Endothelial cell of umbilical vein (primary cell): Measurements from ENCODE around the gene MRPS18B. TPM values are rescaled to one million over a fixed set of nuclear protein-coding genes. Genes with fewer than 3 reads are reported as not detected.
"Not testable (repeated sequence)": the region's sequence is repeated elsewhere in the genome, so short reads cannot be mapped to it uniquely, and the experiment has no call there.

Experiments used
- BruUV-seq: library from RNA; stranded (reverse); fragments of 400-500 nt; replicated peaks from 2 replicates; lab custom pipeline; 2021; lab: Mats Ljungman, UMichigan
- CTCF ChIA-PET: fragments of 300-600, 350-600 bp; sonication (Branson Sonifier 250); formaldehyde crosslinking; loops from one replicate; lab custom pipeline; 2021; ENCODE audit warnings: antibody characterized with exemption, inconsistent platforms; lab: Charles Lee
- POLR2A ChIA-PET: fragments of 300-600, 350-600 bp; sonication (Branson Sonifier 250); formaldehyde crosslinking; loops from one replicate; lab custom pipeline; 2021; ENCODE audit warnings: antibody characterized with exemption, inconsistent platforms; lab: Charles Lee
- DNase-seq: peaks from one replicate; pipeline ENCODE4 v3.0.0-alpha.2; 2011; ENCODE audit warnings: low read depth, low spot score
- FAIRE-seq: peaks from 2 replicates; lab custom pipeline; 2011; peaks lifted over from hg19 to GRCh38; lab: Jason Lieb, UNC
- H2AFZ ChIP-seq: 2 replicates; pipeline ENCODE4 v1.6.0; 2012; ENCODE audit warnings: low read depth, low read length, control low read depth, inconsistent platforms
- H3K27ac ChIP-seq: 2 replicates; pipeline ENCODE4 v1.5.1; 2011; ENCODE audit warnings: low read depth, mild to moderate bottlenecking, control low read depth, low read length, moderate library complexity; ENCODE audit not compliant: insufficient read depth
- H3K27me3 ChIP-seq, 2 experiments: 2 replicates each; pipeline versions ENCODE4 v1.6.0 to v1.6.1; 2011; ENCODE audit warnings: low read length in 2 of 2, mixed read lengths in 1 of 2; ENCODE audit not compliant: control insufficient read depth in 2 of 2, insufficient read depth in 2 of 2
- H3K36me3 ChIP-seq, 2 experiments: 2 replicates in 1 of 2; 3 replicates in 1 of 2; pipeline ENCODE4 v1.5.1; 2011; ENCODE audit warnings: low read length in 2 of 2, mild to moderate bottlenecking in 1 of 2, moderate library complexity in 1 of 2; ENCODE audit not compliant: control insufficient read depth in 2 of 2, insufficient read depth in 2 of 2; ENCODE audit errors: extremely low read depth in 1 of 2
- H3K4me1 ChIP-seq: 3 replicates; pipeline ENCODE4 v1.5.1; 2011; ENCODE audit warnings: mild to moderate bottlenecking, low read length; ENCODE audit not compliant: control insufficient read depth, insufficient read depth; ENCODE audit errors: extremely low read depth
- H3K4me2 ChIP-seq: 2 replicates; pipeline ENCODE4 v1.6.1; 2011; ENCODE audit warnings: low read length, control low read depth, mixed read lengths; ENCODE audit not compliant: insufficient read depth
- H3K4me3 ChIP-seq, 3 experiments: fragments of 200-600 bp in 1 of 3; sonication (generic), shearing (Covaris generic) in 1 of 3; replicated peaks in 1 of 3; 2 replicates each; pipeline ENCODE4 v1.5.1; 2011 to 2016; ENCODE audit warnings: control low read depth in 3 of 3, low read length in 3 of 3, mild to moderate bottlenecking in 2 of 3, inconsistent platforms in 1 of 3, low read depth in 1 of 3, moderate library complexity in 1 of 3; ENCODE audit not compliant: insufficient read depth in 1 of 3
- H3K79me2 ChIP-seq: 2 replicates; pipeline ENCODE4 v1.6.0; 2012; ENCODE audit warnings: low read length, inconsistent platforms; ENCODE audit not compliant: control insufficient read depth, insufficient read depth
- H3K9ac ChIP-seq: replicated peaks from 2 replicates; pipeline ENCODE3; 2011; ENCODE audit warnings: low read length, control low read depth; ENCODE audit not compliant: insufficient read depth; ENCODE audit errors: extremely low read depth
- H3K9me1 ChIP-seq: replicated peaks from 3 replicates; pipeline ENCODE4 v1.6.0; 2011; ENCODE audit warnings: mild to moderate bottlenecking, low read length; ENCODE audit not compliant: control insufficient read depth, insufficient read depth; ENCODE audit errors: extremely low read depth
- H3K9me3 ChIP-seq: replicated peaks from 2 replicates; pipeline ENCODE4 v1.5.1; 2012; ENCODE audit warnings: low read length, inconsistent platforms; ENCODE audit not compliant: control insufficient read depth, insufficient read depth
- H4K20me1 ChIP-seq: replicated peaks from 2 replicates; pipeline ENCODE3; 2011; ENCODE audit warnings: mild to moderate bottlenecking, low read length; ENCODE audit not compliant: control insufficient read depth, insufficient read depth; ENCODE audit errors: extremely low read depth
- CTCF ChIP-seq, 2 donors: IDR thresholded peaks; 1 replicate in 1 of 2; 2 replicates in 1 of 2; pipeline ENCODE4 v1.5.1; 2011; ENCODE audit warnings: low read length in 2 of 2, mild to moderate bottlenecking in 2 of 2, moderate library complexity in 2 of 2, control low read depth in 1 of 2, inconsistent platforms in 1 of 2, low read depth in 1 of 2; ENCODE audit not compliant: insufficient read depth in 1 of 2; ENCODE audit errors: extremely low read depth in 1 of 2
- EZH2 ChIP-seq: IDR thresholded peaks from 2 replicates; pipeline ENCODE4 v1.6.1; 2012; ENCODE audit warnings: borderline replicate concordance, low read depth, mild to moderate bottlenecking, moderate library complexity, low read length, inconsistent platforms; ENCODE audit not compliant: severe bottlenecking
- FOS ChIP-seq: IDR thresholded peaks from 2 replicates; pipeline ENCODE4 v1.6.1; 2011; ENCODE audit warnings: mild to moderate bottlenecking, low read length, moderate library complexity, borderline replicate concordance; ENCODE audit not compliant: insufficient read depth
- GATA2 ChIP-seq: IDR thresholded peaks from 2 replicates; pipeline ENCODE4 v1.7.0; 2011; ENCODE audit warnings: low read depth, mild to moderate bottlenecking, moderate library complexity, mixed read lengths, low read length; ENCODE audit not compliant: insufficient read length, insufficient read depth
- JUN ChIP-seq: IDR thresholded peaks from 2 replicates; pipeline ENCODE4 v1.6.1; 2011; ENCODE audit warnings: borderline replicate concordance, low read depth; ENCODE audit not compliant: insufficient read length, insufficient read depth
- MAX ChIP-seq: IDR thresholded peaks from 2 replicates; pipeline ENCODE4 v1.6.1; 2011; ENCODE audit not compliant: insufficient read depth, insufficient read length
- MYC ChIP-seq: IDR thresholded peaks from one replicate; pipeline ENCODE4 v1.6.1; 2011; ENCODE audit warnings: mild to moderate bottlenecking, low read depth, low read length
- POLR2A ChIP-seq: IDR thresholded peaks from 2 replicates; pipeline ENCODE4 v1.6.1; 2012; ENCODE audit warnings: low read depth, mild to moderate bottlenecking, control low read depth, low read length
- POLR2AphosphoS5 ChIP-seq: IDR thresholded peaks from 2 replicates; pipeline ENCODE4 v1.6.1; 2012; ENCODE audit warnings: low read depth, mild to moderate bottlenecking, control low read depth, low read length, moderate library complexity; ENCODE audit not compliant: insufficient read depth
- dilution Hi-C: fragments of 300-500 bp; cut with MboI; formaldehyde crosslinking; loops from one replicate; pipeline ENCODE4 v1.15.0; 2019; ENCODE audit warnings: low sequenced_read_pairs; ENCODE audit not compliant: extremely low pct_ligation_motif_present
- intact Hi-C: fragments of 100-400 bp; cut with micrococcal nuclease; formaldehyde crosslinking; loops from one replicate; pipeline ENCODE4 v1.10.0; 2022
- polyA plus RNA-seq, 4 experiments: library from polyadenylated mRNA; depleted of rRNA in 3 of 4; stranded (reverse) in 3 of 4; unstranded in 1 of 4; fragments of >200 nt; gene quantifications; 2 replicates each; pipeline versions ENCODE4 v1.2.1 to v1.2.3, GENCODE V29; 2011 to 2012; ENCODE audit warnings: missing spikeins in 1 of 4
- total RNA-seq: library from RNA; stranded (reverse); gene quantifications from 2 replicates; pipeline ENCODE4 v1.2.3, GENCODE V29; 2021

MRPS18B gene
- total and polyA plus RNA-seq, 2 donors (not counting 3 experiments of a cell fraction or from before 2014, with no cell fraction given) = 32.6 to 49.1 TPM

GRCh38 chr6:30666300-30666699, 48.7 kb downstream of the MRPS18B start:
- H2AFZ ChIP-seq, H4K20me1 ChIP-seq, H3K4me1 ChIP-seq, intact Hi-C loops, H3K27ac ChIP-seq, H3K9me1 ChIP-seq, BruUV-seq, H3K4me2 ChIP-seq, H3K4me3 ChIP-seq, FAIRE-seq, POLR2A ChIA-PET, H3K27me3 ChIP-seq, H3K79me2 ChIP-seq, H3K9ac ChIP-seq, H3K9me3 ChIP-seq, DNase-seq, dilution Hi-C loops: not testable (repeated sequence)
- peaks cover 13 to 45% of the 10 kb centered on the region in 2 experiments for H3K36me3 ChIP-seq
- CTCF ChIA-PET = interaction anchor here (1.5 kb wide), 1 partner anchor 65 kb away, joined by 5 read pairs; no protein-coding TSS in a partner anchor
- TF ChIP-seq JUN = peak; percentile 40

- CTCF ChIA-PET = no interaction called here
- Histone ChIP-seq H3K9ac (no peak overlapping the region), H3K4me3 (no peak overlapping the region), H3K27ac (no peak overlapping the region), H3K27me3 (no peaks in the 10 kb centered on the region), H3K79me2 (peaks cover 10% of the 10 kb centered on the region), H3K9me1 (no peaks in the 10 kb centered on the region), H3K4me1 (peaks cover 6% of the 10 kb centered on the region), H3K9me3 (no peaks in the 10 kb centered on the region), H4K20me1 (no peaks in the 10 kb centered on the region), H3K4me2 (no peak overlapping the region), H2AFZ (no peak overlapping the region), H3K36me3 (peaks cover 1 to 13% of the 10 kb centered on the region in 2 experiments)
- POLR2A ChIA-PET = no interaction called here
- dilution Hi-C loops = no loop called here
- intact Hi-C loops = loop anchor here (5.0 kb wide), 1 partner anchor 129 kb away; no protein-coding TSS in a partner anchor
- no TSS peak for BruUV-seq
- DNase-seq (no peak), FAIRE-seq (no peak)
- TF ChIP-seq POLR2AphosphoS5 (no peak), GATA2 (no peak), POLR2A (no peak), MYC (no peak), FOS (no peak), EZH2 (no peak), CTCF (IDR thresholded peaks at IDR 0.05; ENCODE audit: extremely low read depth in 1 of 2, insufficient read depth in 1 of 2, low read depth in 1 of 2, low read length in 2 of 2) (peak in 1 of 2 donors; percentile 17), MAX (no peak), JUN (no peak)
Observed at GRCh38 chr6:30670760-30671527, 53.3 kb downstream of the MRPS18B start.
